Activated CD4-positive, CD25-positive, alpha-beta regulatory T cell (primary cell): ENCODE data around the gene RITA1.

Source experiments
- DNase-seq, 4 experiments: peaks; one replicate each; lab custom pipeline; 2025; lab: John Stamatoyannopoulos, UW

Gene RITA1

GRCh38 chr12:113179023-113179422, 6.5 kb upstream of the RITA1 start:
- no peak for DNase-seq

GRCh38 chr12:113180333-113180732, 5.2 kb upstream of the RITA1 start:
- DNase-seq: no peak

GRCh38 chr12:113181975-113182374, 3.5 kb upstream of the RITA1 start:
- no peak for DNase-seq

GRCh38 chr12:113183030-113183589, 2.4 kb upstream of the RITA1 start:
- DNase-seq: no peak

GRCh38 chr12:113184098-113184899, 1.2 kb upstream of the RITA1 start:
- DNase-seq: peak in 3 of 4 experiments; percentile 62 to 68 (median 65)

DNA sequence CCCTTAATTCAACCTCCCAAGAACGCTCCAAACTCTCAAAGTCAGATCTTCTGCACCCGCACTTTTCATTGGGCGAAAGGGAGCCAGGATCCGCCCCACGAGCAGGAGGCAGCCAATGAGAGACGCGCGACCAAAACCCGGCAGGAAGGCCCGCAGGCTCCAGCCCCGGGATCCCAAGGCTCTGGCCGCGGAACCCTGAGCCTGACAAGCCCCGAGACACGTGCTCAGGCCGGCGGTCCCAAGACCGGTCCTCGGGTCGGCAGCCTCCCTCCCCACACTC, 681 bp upstream of the RITA1 start:
- peak; percentile 68 to 74 (median 70) for DNase-seq

DNA sequence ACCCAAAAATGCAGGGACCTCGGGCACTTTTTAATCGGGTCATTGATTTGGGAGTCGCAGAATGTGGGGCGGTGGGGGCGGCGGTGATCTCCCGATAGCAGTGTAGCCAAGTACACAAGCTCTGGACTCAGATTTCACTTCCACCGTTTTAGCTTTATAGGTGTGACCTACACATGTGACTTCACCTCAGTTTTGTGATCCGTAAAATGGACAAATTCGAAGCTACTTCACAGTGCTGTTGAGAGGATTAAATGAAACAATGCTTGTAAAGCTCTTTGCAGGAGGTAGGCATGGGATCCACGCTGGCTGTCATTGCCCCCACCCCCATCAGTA, 478 bp downstream of the RITA1 start:
- DNase-seq: no peak

- no peak for DNase-seq
These were observed 1.3 kb downstream of the RITA1 start for GRCh38 chr12:113186666-113187325.

GRCh38 chr12:113189361-113189760, 3.8 kb downstream of the RITA1 start:
- DNase-seq: no peak

DNA sequence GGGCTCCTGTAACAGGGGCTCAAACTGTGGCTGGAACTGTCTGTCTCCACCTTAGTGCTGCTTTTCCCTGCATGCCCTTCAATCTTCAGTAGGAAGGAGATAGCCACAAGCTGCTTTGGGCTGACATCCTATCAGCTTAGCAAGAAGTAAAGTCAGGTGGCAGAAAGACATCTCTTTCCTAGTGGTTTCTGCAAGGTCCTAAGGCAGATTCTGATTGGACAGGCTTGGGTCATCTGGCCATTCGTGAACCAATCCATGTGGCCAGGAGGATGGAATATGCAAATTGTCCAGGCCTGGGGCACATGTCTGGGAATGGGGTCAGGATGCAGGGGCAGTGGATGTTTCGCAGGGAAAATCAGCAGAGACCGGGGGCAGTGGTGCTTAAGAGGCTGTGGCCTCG, 5.2 kb downstream of the RITA1 start:
- no peak for DNase-seq

GRCh38 chr12:113191227-113191626, 5.7 kb downstream of the RITA1 start:
- DNase-seq: no peak

DNA sequence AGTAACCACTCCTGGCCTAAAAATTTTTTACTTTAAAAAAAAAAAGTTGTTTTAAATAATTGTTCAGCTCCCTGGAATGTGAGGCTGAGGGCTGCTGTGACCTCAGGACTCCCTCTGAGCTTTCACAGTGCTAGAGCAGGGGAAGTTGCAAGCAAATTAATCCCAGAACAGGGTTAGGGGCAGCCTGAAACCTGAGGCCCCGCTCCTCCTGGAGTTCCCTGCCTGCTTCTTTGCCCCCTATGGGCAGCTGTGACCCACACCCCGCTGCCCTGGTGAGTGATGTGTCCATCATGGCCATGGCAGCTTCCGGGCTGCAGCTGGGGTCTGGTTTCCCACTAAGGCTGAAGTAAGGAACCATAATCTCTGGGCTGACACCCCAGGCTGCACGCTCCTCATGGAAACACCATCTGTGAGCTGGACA, 9.5 kb downstream of the RITA1 start:
- no peak for DNase-seq

- DNase-seq: no peak
These were observed 10.1 kb downstream of the RITA1 start for GRCh38 chr12:113195598-113195997.

- DNase-seq: no peak
These were observed 11.1 kb downstream of the RITA1 start for GRCh38 chr12:113196582-113196981.

DNA sequence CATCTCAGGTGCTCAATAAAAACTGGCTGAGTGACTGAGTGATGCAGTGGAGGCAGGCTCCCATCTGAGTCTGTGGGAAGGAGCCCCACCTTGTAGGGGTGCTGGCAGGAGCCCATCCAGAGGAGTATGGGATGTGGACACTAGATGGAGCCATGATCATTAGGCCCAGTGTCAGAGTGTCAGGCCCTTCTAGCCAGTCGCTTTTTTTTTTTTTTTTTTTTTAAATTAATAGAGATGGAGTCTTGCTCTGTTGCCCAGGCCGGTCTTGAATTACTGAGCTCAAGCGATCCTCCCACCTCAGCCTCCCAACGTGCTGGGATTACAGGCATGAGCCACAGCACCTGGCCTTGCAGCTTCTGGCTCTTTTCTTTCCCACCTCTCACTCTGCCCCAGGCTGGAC, 11.5 kb downstream of the RITA1 start:
- DNase-seq: peak in 2 of 4 experiments; percentile 9 to 17

- DNase-seq: no peak
These were observed 12.1 kb downstream of the RITA1 start for GRCh38 chr12:113197518-113198077.

DNA sequence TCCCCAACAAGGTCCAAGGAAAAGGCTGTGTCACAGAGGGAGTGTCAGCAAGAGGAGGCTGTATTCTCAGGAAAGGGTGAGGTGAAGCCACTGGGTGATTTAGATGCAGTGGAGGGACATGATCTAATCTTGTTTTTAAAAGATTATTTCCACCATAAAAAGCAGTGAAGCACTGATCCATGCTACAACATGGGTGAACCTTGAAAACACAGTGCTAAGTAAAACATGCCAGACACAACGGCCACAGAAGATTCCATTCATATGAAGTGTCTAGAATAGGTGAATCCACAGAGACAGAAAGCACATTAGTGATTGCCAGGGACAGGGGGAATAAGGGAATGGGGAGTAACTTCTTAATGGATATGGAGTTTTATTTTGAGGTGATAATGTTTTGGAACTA, 12.8 kb downstream of the RITA1 start:
- no peak for DNase-seq

DNA sequence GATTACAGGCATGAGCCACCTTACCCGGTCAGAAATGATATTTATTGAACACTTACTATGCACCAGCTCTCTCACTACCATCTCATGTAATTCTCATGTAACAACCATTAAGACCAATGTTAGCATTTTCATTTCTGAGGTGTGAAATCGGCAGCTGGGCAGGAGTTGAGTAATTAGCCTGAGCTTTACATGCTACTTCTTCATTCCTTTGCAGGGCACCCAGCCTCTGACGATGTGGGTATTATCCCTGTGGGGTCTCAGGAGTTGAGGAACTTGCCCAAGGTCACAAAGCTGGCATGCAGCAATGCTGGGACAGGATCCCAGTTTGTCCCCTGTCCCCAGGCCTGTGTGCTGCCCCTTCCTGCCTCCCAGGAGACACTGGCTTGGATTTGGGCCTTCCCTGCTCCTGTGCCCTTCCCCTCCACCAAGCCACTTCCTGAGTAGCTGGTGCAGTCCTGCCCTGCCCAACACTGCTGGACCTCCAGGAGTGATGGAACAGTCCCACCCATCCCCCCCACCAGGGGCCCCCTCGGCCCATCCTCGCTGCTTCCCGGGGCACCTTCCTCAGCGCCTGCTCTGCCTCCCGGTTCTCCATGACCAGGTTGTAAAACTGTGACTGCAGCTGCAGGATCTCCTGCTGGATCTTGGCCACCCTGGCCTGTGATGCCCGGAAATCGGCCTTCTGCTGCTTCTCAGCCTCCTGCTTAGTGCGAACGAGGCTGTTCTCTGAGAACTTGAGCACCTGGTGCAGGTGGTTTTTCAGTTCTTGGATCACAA, 14.7 kb downstream of the RITA1 start:
- DNase-seq: no peak

DNA sequence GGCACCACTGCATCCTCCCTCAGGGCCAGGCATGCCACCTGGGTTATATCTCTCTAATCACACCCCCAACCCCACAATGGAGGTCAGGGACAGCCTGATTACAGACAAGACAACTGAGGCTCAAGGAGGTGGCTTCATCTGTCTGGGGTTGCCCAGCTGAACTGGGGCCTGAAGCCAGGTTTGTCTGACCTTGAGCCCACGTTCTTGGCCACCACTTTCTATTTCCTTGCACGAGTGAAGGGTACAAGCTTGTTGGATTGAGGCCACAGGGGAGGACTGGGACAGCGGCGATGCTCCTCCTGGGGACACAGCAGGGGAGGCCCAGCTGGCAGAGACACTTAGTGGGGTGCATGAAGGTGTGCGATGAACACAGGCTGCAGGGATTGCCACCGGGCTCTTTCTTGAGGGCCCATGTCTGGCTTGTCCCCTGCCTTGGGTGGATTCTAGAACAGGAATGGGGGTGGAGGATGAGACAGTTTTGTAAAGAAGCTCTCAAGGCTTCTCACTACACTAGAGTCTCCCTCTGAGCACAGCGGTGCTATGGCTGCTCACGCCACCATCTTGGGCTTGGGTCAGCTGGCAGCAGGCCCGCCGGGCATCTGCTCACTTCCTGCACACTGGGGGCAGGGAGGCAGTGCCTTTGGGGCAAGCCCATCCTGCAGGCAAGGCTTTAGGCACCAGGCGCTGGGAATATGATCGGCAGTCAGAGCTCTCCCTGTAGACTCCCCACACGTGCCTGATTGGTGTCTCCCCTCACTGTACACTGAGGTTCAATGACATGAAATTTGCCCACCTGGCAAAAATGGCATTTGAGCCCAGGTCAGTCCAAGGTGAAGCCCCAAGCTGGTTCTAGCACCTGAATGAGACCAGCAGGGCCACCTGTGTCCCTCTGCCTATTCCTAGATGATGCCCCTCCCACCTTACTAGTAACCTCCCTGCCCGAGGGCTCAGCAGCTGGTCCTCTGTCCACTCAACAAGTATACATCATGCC, 16.0 kb downstream of the RITA1 start:
- no peak for DNase-seq

DNA sequence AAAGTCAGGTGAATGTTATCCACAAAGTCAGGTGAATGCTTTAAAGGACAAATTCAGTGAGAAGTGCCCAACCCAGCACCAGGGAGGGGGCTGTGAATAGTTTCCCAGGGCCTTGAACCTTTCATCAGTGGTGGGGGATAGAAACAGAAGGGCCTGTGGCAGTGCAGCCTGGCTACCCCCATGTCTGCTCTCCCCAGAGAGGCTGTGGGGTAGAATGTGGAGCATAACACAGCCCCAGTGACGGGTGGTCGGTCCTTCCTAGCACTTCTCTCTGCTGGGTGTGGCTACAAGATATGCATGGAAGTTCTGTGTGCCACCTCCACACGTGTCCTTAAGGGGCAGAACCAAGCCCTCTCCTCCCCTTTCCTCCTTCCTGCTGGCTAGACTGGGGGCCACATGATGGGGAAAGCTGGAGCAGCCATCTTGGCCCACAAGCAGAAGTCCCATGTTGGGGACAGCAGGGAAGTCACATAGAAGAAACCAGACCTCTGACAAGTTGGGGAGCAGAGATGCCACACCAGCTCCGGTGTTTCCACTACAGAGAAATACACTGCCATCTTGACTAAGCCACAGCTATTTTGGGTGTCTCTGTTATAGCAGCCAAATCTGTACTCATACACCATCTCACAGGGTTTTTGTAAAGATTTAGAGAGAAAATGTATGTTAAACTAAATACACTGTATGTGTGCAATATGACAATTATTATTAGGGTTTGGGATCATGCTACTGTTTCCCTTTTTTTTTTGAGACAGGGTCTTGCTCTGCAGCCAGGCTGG, 17.0 kb downstream of the RITA1 start:
- no peak for DNase-seq
